ENCODE measurements around the gene EHD1.

Gene EHD1

GRCh38 chr11:64891880-64892279, 13.5 kb upstream of the EHD1 start:
- H3K9me3 ChIP-seq (ENCODE audit: control insufficient read depth in 2 of 2, low read length in 2 of 2) = no peaks in the 10 kb centered on the region
- H3K4me3 ChIP-seq (ENCODE audit: low read length in 2 of 2) = peak overlapping the region; percentile 93 to 96
- H3K4me1 ChIP-seq (ENCODE audit: control insufficient read depth in 2 of 2, insufficient read depth in 2 of 2, low read length in 2 of 2) = peaks cover 29 to 48% of the 10 kb centered on the region in 2 donors
- no peaks in the 10 kb centered on the region for H3K27me3 ChIP-seq (ENCODE audit: control insufficient read depth in 2 of 2, insufficient read depth in 2 of 2, low read length in 2 of 2)
- H3K9ac ChIP-seq (ENCODE audit: low read depth in 1 of 2, low read length in 2 of 2) = peak overlapping the region; percentile 98
- H3K27ac ChIP-seq (ENCODE audit: low read depth in 2 of 2, low read length in 2 of 2) = peak overlapping the region; percentile 95 to 99
- peaks cover 19 to 21% of the 10 kb centered on the region in 2 donors for H3K36me3 ChIP-seq (ENCODE audit: control insufficient read depth in 2 of 2, insufficient read depth in 2 of 2, low read length in 2 of 2)

- peak overlapping the region; percentile 93 to 96 for H3K4me3 ChIP-seq (ENCODE audit: low read length in 2 of 2)
- peak overlapping the region; percentile 98 for H3K9ac ChIP-seq (ENCODE audit: low read depth in 1 of 2, low read length in 2 of 2)
- H3K27me3 ChIP-seq (ENCODE audit: control insufficient read depth in 2 of 2, insufficient read depth in 2 of 2, low read length in 2 of 2) = no peaks in the 10 kb centered on the region
- H3K4me1 ChIP-seq (ENCODE audit: control insufficient read depth in 2 of 2, insufficient read depth in 2 of 2, low read length in 2 of 2) = peaks cover 29 to 49% of the 10 kb centered on the region in 2 donors
- no peaks in the 10 kb centered on the region for H3K9me3 ChIP-seq (ENCODE audit: control insufficient read depth in 2 of 2, low read length in 2 of 2)
- peak overlapping the region; percentile 95 to 99 for H3K27ac ChIP-seq (ENCODE audit: low read depth in 2 of 2, low read length in 2 of 2)
- H3K36me3 ChIP-seq (ENCODE audit: control insufficient read depth in 2 of 2, insufficient read depth in 2 of 2, low read length in 2 of 2) = peaks cover 19 to 21% of the 10 kb centered on the region in 2 donors
These were observed 12.9 kb upstream of the EHD1 start for GRCh38 chr11:64891215-64891848.

GRCh38 chr11:64890522-64890939, 12.1 kb upstream of the EHD1 start:
- peak overlapping the region; percentile 95 to 98 for H3K9ac ChIP-seq (ENCODE audit: low read depth in 1 of 2, low read length in 2 of 2)
- peak overlapping the region; percentile 95 to 99 for H3K27ac ChIP-seq (ENCODE audit: low read depth in 2 of 2, low read length in 2 of 2)
- peaks cover 19 to 21% of the 10 kb centered on the region in 2 donors for H3K36me3 ChIP-seq (ENCODE audit: control insufficient read depth in 2 of 2, insufficient read depth in 2 of 2, low read length in 2 of 2)
- H3K4me1 ChIP-seq (ENCODE audit: control insufficient read depth in 2 of 2, insufficient read depth in 2 of 2, low read length in 2 of 2) = peaks cover 29 to 50% of the 10 kb centered on the region in 2 donors
- no peaks in the 10 kb centered on the region for H3K9me3 ChIP-seq (ENCODE audit: control insufficient read depth in 2 of 2, low read length in 2 of 2)
- no peaks in the 10 kb centered on the region for H3K27me3 ChIP-seq (ENCODE audit: control insufficient read depth in 2 of 2, insufficient read depth in 2 of 2, low read length in 2 of 2)
- H3K4me3 ChIP-seq (ENCODE audit: low read length in 2 of 2) = peak overlapping the region; percentile 93 to 96

GRCh38 chr11:64888729-64889511, 10.5 kb upstream of the EHD1 start:
- Histone ChIP-seq H3K36me3 (ENCODE audit: control insufficient read depth in 2 of 2, insufficient read depth in 2 of 2, low read length in 2 of 2) (peaks cover 19 to 21% of the 10 kb centered on the region in 2 donors), H3K27me3 (ENCODE audit: control insufficient read depth in 2 of 2, insufficient read depth in 2 of 2, low read length in 2 of 2) (no peaks in the 10 kb centered on the region), H3K4me1 (ENCODE audit: control insufficient read depth in 2 of 2, insufficient read depth in 2 of 2, low read length in 2 of 2) (peaks cover 26 to 44% of the 10 kb centered on the region in 2 donors), H3K9ac (ENCODE audit: low read depth in 1 of 2, low read length in 2 of 2) (peak overlapping the region; percentile 63 to 98), H3K9me3 (ENCODE audit: control insufficient read depth in 2 of 2, low read length in 2 of 2) (no peaks in the 10 kb centered on the region), H3K27ac (ENCODE audit: low read depth in 2 of 2, low read length in 2 of 2) (peak overlapping the region; percentile 95 to 99), H3K4me3 (ENCODE audit: low read length in 2 of 2) (peak overlapping the region; percentile 93 to 96)

GRCh38 chr11:64888406-64888728, 9.9 kb upstream of the EHD1 start:
- H3K27me3 ChIP-seq (ENCODE audit: control insufficient read depth in 2 of 2, insufficient read depth in 2 of 2, low read length in 2 of 2) = no peaks in the 10 kb centered on the region
- H3K9ac ChIP-seq (ENCODE audit: low read depth in 1 of 2, low read length in 2 of 2) = peak overlapping the region; percentile 36 to 98
- H3K36me3 ChIP-seq (ENCODE audit: control insufficient read depth in 2 of 2, insufficient read depth in 2 of 2, low read length in 2 of 2) = peaks cover 19 to 21% of the 10 kb centered on the region in 2 donors
- H3K27ac ChIP-seq (ENCODE audit: low read depth in 2 of 2, low read length in 2 of 2) = peak overlapping the region; percentile 95 to 99
- H3K4me3 ChIP-seq (ENCODE audit: low read length in 2 of 2) = peak overlapping the region; percentile 42 to 60
- H3K9me3 ChIP-seq (ENCODE audit: control insufficient read depth in 2 of 2, low read length in 2 of 2) = no peaks in the 10 kb centered on the region
- peaks cover 21 to 39% of the 10 kb centered on the region in 2 donors for H3K4me1 ChIP-seq (ENCODE audit: control insufficient read depth in 2 of 2, insufficient read depth in 2 of 2, low read length in 2 of 2)

- Histone ChIP-seq H3K4me3 (ENCODE audit: low read length in 2 of 2) (peak overlapping the region; percentile 42 to 60), H3K9ac (ENCODE audit: low read depth in 1 of 2, low read length in 2 of 2) (peak overlapping the region; percentile 50 to 74), H3K36me3 (ENCODE audit: control insufficient read depth in 2 of 2, insufficient read depth in 2 of 2, low read length in 2 of 2) (peaks cover 19 to 21% of the 10 kb centered on the region in 2 donors), H3K4me1 (ENCODE audit: control insufficient read depth in 2 of 2, insufficient read depth in 2 of 2, low read length in 2 of 2) (peaks cover 19 to 39% of the 10 kb centered on the region in 2 donors), H3K9me3 (ENCODE audit: control insufficient read depth in 2 of 2, low read length in 2 of 2) (no peaks in the 10 kb centered on the region), H3K27me3 (ENCODE audit: control insufficient read depth in 2 of 2, insufficient read depth in 2 of 2, low read length in 2 of 2) (no peaks in the 10 kb centered on the region), H3K27ac (ENCODE audit: low read depth in 2 of 2, low read length in 2 of 2) (peak overlapping the region; percentile 95 to 99)
These were observed 9.5 kb upstream of the EHD1 start for GRCh38 chr11:64887757-64888405.

GRCh38 chr11:64887234-64887756, 8.9 kb upstream of the EHD1 start:
- Histone ChIP-seq H3K9ac (ENCODE audit: low read depth in 1 of 2, low read length in 2 of 2) (peak overlapping the region; percentile 47 to 50), H3K4me3 (ENCODE audit: low read length in 2 of 2) (peak overlapping the region; percentile 42 to 48), H3K36me3 (ENCODE audit: control insufficient read depth in 2 of 2, insufficient read depth in 2 of 2, low read length in 2 of 2) (peaks cover 17% of the 10 kb centered on the region in 2 donors), H3K27ac (ENCODE audit: low read depth in 2 of 2, low read length in 2 of 2) (peak overlapping the region; percentile 95 to 99), H3K4me1 (ENCODE audit: control insufficient read depth in 2 of 2, insufficient read depth in 2 of 2, low read length in 2 of 2) (peaks cover 19 to 39% of the 10 kb centered on the region in 2 donors), H3K27me3 (ENCODE audit: control insufficient read depth in 2 of 2, insufficient read depth in 2 of 2, low read length in 2 of 2) (no peaks in the 10 kb centered on the region), H3K9me3 (ENCODE audit: control insufficient read depth in 2 of 2, low read length in 2 of 2) (no peaks in the 10 kb centered on the region)

- Histone ChIP-seq H3K27me3 (ENCODE audit: control insufficient read depth in 2 of 2, insufficient read depth in 2 of 2, low read length in 2 of 2) (no peaks in the 10 kb centered on the region), H3K4me1 (ENCODE audit: control insufficient read depth in 2 of 2, insufficient read depth in 2 of 2, low read length in 2 of 2) (peaks cover 19 to 40% of the 10 kb centered on the region in 2 donors), H3K9ac (ENCODE audit: low read depth in 1 of 2, low read length in 2 of 2) (peak overlapping the region in 1 of 2 donors; percentile 21), H3K36me3 (ENCODE audit: control insufficient read depth in 2 of 2, insufficient read depth in 2 of 2, low read length in 2 of 2) (peaks cover 4 to 6% of the 10 kb centered on the region in 2 donors), H3K27ac (ENCODE audit: low read depth in 2 of 2, low read length in 2 of 2) (peak overlapping the region; percentile 50 to 61), H3K9me3 (ENCODE audit: control insufficient read depth in 2 of 2, low read length in 2 of 2) (no peaks in the 10 kb centered on the region), H3K4me3 (ENCODE audit: low read length in 2 of 2) (no peak overlapping the region)
These were observed 7.2 kb upstream of the EHD1 start for GRCh38 chr11:64885367-64886286.

GRCh38 chr11:64884019-64884418, 5.6 kb upstream of the EHD1 start:
- Histone ChIP-seq H3K9me3 (ENCODE audit: control insufficient read depth in 2 of 2, low read length in 2 of 2) (no peaks in the 10 kb centered on the region), H3K4me3 (ENCODE audit: low read length in 2 of 2) (no peak overlapping the region), H3K27ac (ENCODE audit: low read depth in 2 of 2, low read length in 2 of 2) (no peak overlapping the region), H3K27me3 (ENCODE audit: control insufficient read depth in 2 of 2, insufficient read depth in 2 of 2, low read length in 2 of 2) (no peaks in the 10 kb centered on the region), H3K36me3 (ENCODE audit: control insufficient read depth in 2 of 2, insufficient read depth in 2 of 2, low read length in 2 of 2) (no peaks in the 10 kb centered on the region), H3K4me1 (ENCODE audit: control insufficient read depth in 2 of 2, insufficient read depth in 2 of 2, low read length in 2 of 2) (peaks cover 24 to 38% of the 10 kb centered on the region in 2 donors), H3K9ac (ENCODE audit: low read depth in 1 of 2, low read length in 2 of 2) (no peak overlapping the region)

Measured in mucosa of rectum (tissue), 2 donors.